ENCODE results near the gene FXYD5. TPM values are rescaled to one million over a fixed set of nuclear protein-coding genes. Genes with fewer than 3 reads are reported as not detected.
A peak's percentile ranks its signal among the peaks of the same experiment; 100 is the strongest.

FXYD5 gene
- total and polyA plus RNA-seq, 9 of the 15 experiments (the other 6 are each of a cell fraction or from before 2014, with no cell fraction given) = 104 to 537 (median 174) TPM

DNA sequence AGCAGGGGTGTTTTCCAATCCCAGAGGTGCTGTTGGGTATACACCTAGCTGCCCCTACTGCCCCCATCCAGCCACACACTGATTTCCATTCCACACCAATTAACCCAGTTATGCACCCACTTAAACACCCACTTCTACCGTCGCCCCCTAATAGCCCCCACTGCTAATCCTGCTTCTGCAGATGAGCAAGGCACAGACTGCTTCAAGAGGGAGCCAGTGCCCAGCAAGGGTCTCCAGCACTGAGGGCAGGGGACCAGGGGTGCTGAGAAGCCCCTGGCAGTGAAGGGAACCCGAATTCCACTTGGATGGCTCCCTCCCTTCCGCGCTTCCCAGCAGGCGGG lies 10.3 kb upstream of the FXYD5 start (continued):
- TF ChIP-seq ZBTB26 (CRISPR knock-in tag; IDR thresholded peaks at IDR 0.05) = no peak
- no peak for TF ChIP-seq NUFIP1 (IDR thresholded peaks at IDR 0.05; ENCODE audit: partially characterized antibody)

GRCh38 chr19:35144600-35145436 lies 9.7 kb upstream of the FXYD5 start:
- ATAC-seq (peak; percentile 31), FAIRE-seq (peak; percentile 86), DNase-seq (ENCODE audit: extremely low read depth in 1 of 4, low spot score in 3 of 4) (peak; percentile 87 to 95 (median 88))
- Histone ChIP-seq H3K4me3 (no peak overlapping the region), H3K27me3 (ENCODE audit: control insufficient read depth in 2 of 2, insufficient read depth in 2 of 2, low read length in 2 of 2) (no peaks in the 10 kb centered on the region; a peak in 1 of 5 replicates), H3K27ac (ENCODE audit: extremely low read depth, low read depth, low read length) (no peak overlapping the region), H3K79me2 (ENCODE audit: control insufficient read depth, insufficient read depth, low read length) (no peaks in the 10 kb centered on the region), H3K4me1 (replicated peaks in 1 of 2; ENCODE audit: control insufficient read depth in 2 of 2, insufficient read depth in 2 of 2, low read length in 2 of 2) (peaks cover 13 to 43% of the 10 kb centered on the region in 2 experiments), H4K20me1 (replicated peaks; ENCODE audit: control insufficient read depth, insufficient read depth, low read length) (peaks cover 12% of the 10 kb centered on the region), H2AFZ (ENCODE audit: low read depth, low read length) (no peak overlapping the region), H3K9me3 (replicated peaks; ENCODE audit: control insufficient read depth, insufficient read depth, low read depth, low read length) (no peaks in the 10 kb centered on the region), H3K9me1 (ENCODE audit: control insufficient read depth, insufficient read depth, low read length) (no peaks in the 10 kb centered on the region), H3K9ac (ENCODE audit: insufficient read depth in 1 of 2, low read depth in 2 of 2, low read length in 2 of 2) (no peak overlapping the region), H3K4me2 (ENCODE audit: insufficient read depth, low read length) (no peak overlapping the region), H3K36me3 (ENCODE audit: control insufficient read depth, insufficient read depth, low read length) (peaks cover 8% of the 10 kb centered on the region; the same call in 2 of the 3 replicates)
- in situ Hi-C loops (cut with MboI) = no loop called here
- POLR2A ChIA-PET = interaction anchor here (0.6 to 1.0 kb wide), 2 partner anchors 14 to 317 kb away, joined by 3 read pairs; no protein-coding TSS in a partner anchor
- WGBS (ENCODE audit: insufficient coverage, low coverage, missing lambda C conversion rate) = 6% methylated on average over 11 of the region's 15 CpGs
- intact Hi-C loops (cut with micrococcal nuclease) = loop anchor here (5.0 kb wide), 1 partner anchor 122 kb away; the partner anchor contains the start of gene USF2
- BruUV-seq (replicated peaks) = no TSS peak
- CTCF ChIA-PET (ENCODE audit: low intra/inter-chr PET ratio) = no interaction called here
- TF ChIP-seq CTBP1 (IDR thresholded peaks at IDR 0.05; ENCODE audit: borderline replicate concordance) (peak; percentile 100), MBD2 (IDR thresholded peaks at IDR 0.05; ENCODE audit: borderline replicate concordance, low read depth) (0 out of 2 replicates have a peak, but pooled peaks have one; percentile 21), CSDE1 (IDR thresholded peaks at IDR 0.05) (peak in 1 of 2 experiments; percentile 95; a peak in 2 of 4 replicates), MXI1 (IDR thresholded peaks at IDR 0.05; ENCODE audit: low read depth, low read length) (peak; percentile 88), KDM1A (IDR thresholded peaks at IDR 0.05) (peak; percentile 91 to 96), BMI1 (IDR thresholded peaks at IDR 0.05; ENCODE audit: low read length) (peak; percentile 83), TEAD4 (IDR thresholded peaks at IDR 0.05; ENCODE audit: low read length) (0 out of 2 replicates have a peak, but pooled peaks have one; percentile 17), TEAD4 (CRISPR knock-in tag; IDR thresholded peaks at IDR 0.05; ENCODE audit: borderline replicate concordance) (no peak), HDAC2 (IDR thresholded peaks at IDR 0.05) (peak; percentile 93), RCOR1 (IDR thresholded peaks at IDR 0.05; ENCODE audit: borderline replicate concordance in 1 of 2, low read depth in 2 of 2, low read length in 2 of 2) (peak; percentile 73 to 99; a peak in 3 of 4 replicates), TEAD1 (CRISPR knock-in tag; IDR thresholded peaks at IDR 0.05) (peak; percentile 49 to 86), POLR2AphosphoS5 (IDR thresholded peaks at IDR 0.05; ENCODE audit: control insufficient read depth, insufficient read depth, low read depth, low read length) (0 out of 2 replicates have a peak, but pooled peaks have one; percentile 13), ZNF24 (IDR thresholded peaks at IDR 0.05) (peak; percentile 62; the same call in 1 of the 2 replicates)
- TF ChIP-seq, protein P1, sequence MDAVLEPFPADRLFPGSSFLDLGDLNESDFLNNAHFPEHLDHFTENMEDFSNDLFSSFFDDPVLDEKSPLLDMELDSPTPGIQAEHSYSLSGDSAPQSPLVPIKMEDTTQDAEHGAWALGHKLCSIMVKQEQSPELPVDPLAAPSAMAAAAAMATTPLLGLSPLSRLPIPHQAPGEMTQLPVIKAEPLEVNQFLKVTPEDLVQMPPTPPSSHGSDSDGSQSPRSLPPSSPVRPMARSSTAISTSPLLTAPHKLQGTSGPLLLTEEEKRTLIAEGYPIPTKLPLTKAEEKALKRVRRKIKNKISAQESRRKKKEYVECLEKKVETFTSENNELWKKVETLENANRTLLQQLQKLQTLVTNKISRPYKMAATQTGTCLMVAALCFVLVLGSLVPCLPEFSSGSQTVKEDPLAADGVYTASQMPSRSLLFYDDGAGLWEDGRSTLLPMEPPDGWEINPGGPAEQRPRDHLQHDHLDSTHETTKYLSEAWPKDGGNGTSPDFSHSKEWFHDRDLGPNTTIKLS (IDR thresholded peaks at IDR 0.05; ENCODE audit: borderline replicate concordance, low read depth) = no peak
- TF ChIP-seq, protein P2, sequence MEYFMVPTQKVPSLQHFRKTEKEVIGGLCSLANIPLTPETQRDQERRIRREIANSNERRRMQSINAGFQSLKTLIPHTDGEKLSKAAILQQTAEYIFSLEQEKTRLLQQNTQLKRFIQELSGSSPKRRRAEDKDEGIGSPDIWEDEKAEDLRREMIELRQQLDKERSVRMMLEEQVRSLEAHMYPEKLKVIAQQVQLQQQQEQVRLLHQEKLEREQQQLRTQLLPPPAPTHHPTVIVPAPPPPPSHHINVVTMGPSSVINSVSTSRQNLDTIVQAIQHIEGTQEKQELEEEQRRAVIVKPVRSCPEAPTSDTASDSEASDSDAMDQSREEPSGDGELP (CRISPR knock-in tag; IDR thresholded peaks at IDR 0.05; ENCODE audit: borderline replicate concordance) = peak; percentile 57; the same call in 1 of the 2 replicates
